Activated naive CD4-positive, alpha-beta T cell treated with anti-CD3 and anti-CD28 coated beads, Interleukin-2, amount 50 U/mL, for 72 hours (primary cell): ENCODE measurements around the gene ZC3H12D. TPM values are rescaled to one million over a fixed set of nuclear protein-coding genes. Genes with fewer than 3 reads are reported as not detected.

Experiments used
- ATAC-seq, 2 donors: fragments of 150-1000 bp; cut with Tn5 transposase; 2 replicates each; pipeline ENCODE4 v1.10.0; 2021; ENCODE audit warnings: mild to moderate bottlenecking in 2 of 2, moderate library complexity in 2 of 2
- DNase-seq, 2 donors: peaks; one replicate each; pipeline ENCODE4 v3.0.0; 2021 to 2022; ENCODE audit warnings: low spot score in 2 of 2
- H3K27ac Mint-ChIP-seq, 2 donors: one replicate each; pipeline ENCODE4 v1.8.0; 2022; ENCODE audit warnings: mild to moderate bottlenecking in 2 of 2, mixed read lengths in 2 of 2
- H3K36me3 Mint-ChIP-seq, 2 donors: one replicate each; pipeline ENCODE4 v1.8.0; 2022; ENCODE audit warnings: mixed read lengths in 2 of 2
- H3K9me3 Mint-ChIP-seq, 2 donors: one replicate each; pipeline ENCODE4 v1.8.0; 2022; ENCODE audit warnings: mixed read lengths in 2 of 2
- total RNA-seq, 2 donors: library from RNA; stranded (reverse); gene quantifications; one replicate each; pipeline ENCODE4 v1.2.3, GENCODE V29; 2022

ZC3H12D gene
- total RNA-seq, 2 donors from 2014 or later: 87.1 to 186 TPM

DNA sequence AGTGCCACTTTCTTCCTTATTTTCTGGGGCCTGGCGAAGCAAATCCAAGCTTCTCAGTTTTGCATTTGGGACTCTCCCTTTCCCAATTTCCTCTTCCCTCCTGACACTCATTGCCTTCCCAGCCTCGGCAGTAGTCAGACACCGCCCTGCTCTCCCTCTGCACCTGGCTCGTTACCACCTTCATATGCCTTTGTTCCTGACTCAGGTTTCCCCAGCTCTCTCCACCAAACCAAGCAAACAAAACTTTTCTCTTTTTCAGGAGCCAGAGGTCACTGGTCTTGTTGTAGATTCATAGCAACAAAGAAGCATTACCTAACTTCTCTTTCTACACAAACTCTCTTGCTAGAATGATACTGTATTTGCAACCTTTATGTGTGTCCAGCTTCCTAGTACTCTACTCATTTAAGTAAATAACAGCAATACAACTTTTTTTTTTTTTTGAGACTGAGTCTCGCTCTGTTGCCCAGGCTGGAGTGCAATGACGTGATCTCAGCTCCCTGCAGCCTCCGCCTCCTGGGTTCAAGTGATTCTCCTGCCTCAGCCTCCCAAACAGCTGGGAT lies 9.0 kb upstream of the ZC3H12D start:
- no peak for ATAC-seq
- peak overlapping the region; percentile 98 to 99 for H3K27ac Mint-ChIP-seq
- peaks cover 9 to 25% of the 10 kb centered on the region in 2 donors for H3K36me3 Mint-ChIP-seq
- H3K9me3 Mint-ChIP-seq: no peaks in the 10 kb centered on the region
- no peak for DNase-seq

DNA sequence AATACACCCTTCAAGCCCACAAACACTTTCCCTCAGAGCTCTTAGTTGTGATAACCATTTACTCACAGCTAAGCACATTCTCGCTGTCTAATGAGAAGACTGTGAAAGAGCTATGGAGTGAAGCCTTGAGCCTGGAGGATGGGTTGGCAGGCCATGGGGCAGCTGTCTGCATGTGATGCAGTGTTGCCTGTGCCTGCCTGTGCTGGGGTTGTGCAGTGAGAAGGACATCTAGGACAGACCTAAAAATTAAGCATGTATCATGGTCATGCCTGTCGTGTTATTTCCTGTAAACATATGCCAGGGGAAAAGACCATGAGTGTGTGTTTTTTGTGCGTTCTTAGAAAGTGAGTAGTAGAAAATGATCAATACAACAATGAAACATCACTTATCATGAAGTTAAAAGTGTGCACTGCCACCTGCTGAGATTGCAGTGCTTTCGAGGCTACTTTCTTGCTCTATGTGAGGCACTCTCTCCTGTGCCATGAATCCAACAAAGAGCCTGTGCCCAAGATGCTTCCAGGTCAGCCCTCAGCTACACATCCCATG lies 8.1 kb upstream of the ZC3H12D start:
- Mint-ChIP-seq H3K9me3 (no peaks in the 10 kb centered on the region), H3K27ac (peak overlapping the region; percentile 98 to 99), H3K36me3 (peaks cover 9 to 26% of the 10 kb centered on the region in 2 donors)
- DNase-seq (no peak), ATAC-seq (no peak)

DNA sequence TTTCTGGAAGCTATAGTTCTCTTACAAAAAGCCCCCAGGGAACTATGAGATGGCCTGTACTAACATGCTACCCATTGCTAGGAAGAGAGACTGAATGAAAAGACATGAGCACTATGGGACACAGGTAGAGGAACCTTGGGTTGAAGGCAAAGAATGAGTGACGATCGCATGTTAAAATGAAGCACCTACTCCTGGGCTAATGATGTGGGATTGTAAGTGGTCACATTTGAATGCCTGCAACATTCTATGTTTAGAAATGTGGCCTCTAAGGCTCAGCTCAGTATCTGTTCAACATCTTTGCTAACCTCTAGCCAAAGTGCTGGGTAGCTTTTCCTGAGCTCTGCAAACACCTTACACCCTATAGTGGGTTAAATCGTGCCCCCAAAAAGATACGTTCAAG lies 5.2 kb upstream of the ZC3H12D start:
- ATAC-seq (no peak), DNase-seq (no peak)
- peaks cover 0 to 5% of the 10 kb centered on the region in 2 donors for H3K9me3 Mint-ChIP-seq
- H3K27ac Mint-ChIP-seq: no peak overlapping the region
- H3K36me3 Mint-ChIP-seq: peaks cover 9 to 35% of the 10 kb centered on the region in 2 donors

DNA sequence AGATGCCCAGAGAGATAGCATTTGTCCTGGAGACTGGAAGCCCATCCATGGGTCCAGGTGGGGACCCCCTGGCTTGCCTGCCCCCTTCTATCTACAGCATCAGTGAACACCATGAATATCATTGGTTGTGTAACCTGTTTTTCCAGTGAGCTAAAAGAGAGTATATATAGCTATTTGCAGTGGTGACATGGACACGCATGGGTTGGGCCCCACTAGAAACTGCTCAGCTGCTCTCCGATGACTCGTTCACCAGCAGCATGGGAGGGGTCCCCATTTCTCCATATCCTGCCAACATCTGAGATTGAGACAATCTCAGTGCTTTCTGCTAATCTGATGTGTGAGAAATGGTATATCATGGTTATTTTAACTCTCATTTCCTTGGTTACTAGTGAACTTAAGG lies 4.0 kb upstream of the ZC3H12D start:
- DNase-seq: no peak
- H3K36me3 Mint-ChIP-seq: peaks cover 12 to 37% of the 10 kb centered on the region in 2 donors
- ATAC-seq: peak in 1 of 2 donors; percentile 19
- H3K9me3 Mint-ChIP-seq: peaks cover 0 to 5% of the 10 kb centered on the region in 2 donors
- H3K27ac Mint-ChIP-seq: peak overlapping the region in 1 of 2 donors; percentile 92

DNA sequence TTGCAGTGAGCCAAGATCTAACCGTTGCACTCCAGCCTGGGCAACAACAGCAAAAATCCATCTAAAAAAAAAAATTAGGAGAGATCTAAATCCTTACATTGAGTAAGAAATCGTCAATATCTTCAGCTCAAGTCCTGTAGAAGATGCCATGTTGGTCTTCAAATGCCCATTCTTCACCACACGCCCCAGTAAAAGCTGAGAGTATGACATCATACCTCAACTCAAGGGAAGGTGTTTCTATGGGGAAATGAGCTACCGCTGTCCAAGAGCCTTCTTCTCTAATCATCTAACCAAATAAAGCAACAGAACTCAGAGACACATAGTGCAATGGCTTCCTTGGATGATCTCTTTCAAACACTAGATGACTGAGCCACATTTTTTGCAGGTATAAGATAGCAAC lies 2.5 kb upstream of the ZC3H12D start:
- ATAC-seq: no peak

DNA sequence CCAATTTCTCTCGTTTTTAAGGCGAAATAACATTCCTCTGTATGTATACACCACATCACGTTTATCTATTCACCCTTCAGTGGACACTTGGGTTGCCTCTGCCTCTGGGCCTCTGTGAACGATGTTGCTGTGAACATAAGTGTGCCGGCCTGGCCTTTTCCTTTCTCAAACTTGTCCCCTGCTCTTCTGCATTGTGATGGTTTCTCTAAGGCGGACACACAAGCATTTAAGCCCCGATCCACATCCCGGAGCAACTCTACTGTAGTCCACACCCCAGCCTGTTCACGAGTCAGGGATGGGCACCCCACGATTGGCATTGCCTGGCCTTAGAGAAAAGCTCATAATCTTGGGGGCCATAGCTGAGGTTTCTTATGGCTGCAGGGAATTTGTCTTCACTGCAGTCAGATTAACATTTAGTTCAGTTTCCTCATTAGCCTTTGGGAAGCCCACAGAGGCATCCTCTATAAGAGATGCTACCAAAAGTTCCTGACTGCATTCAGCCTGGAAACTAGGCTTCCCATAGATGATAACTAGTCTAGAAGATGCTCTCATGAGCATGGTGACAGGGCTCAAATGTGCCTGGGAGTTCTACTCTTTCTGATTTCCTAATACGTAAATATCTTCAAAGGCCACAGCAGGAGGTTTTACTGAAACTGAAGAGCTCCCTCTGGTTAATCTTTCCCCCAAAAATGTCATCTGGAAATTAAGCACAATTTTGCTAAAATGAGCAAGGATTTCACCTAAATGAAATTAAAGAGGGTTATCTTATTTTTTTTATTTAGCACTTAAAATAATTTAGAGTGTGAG lies 762 bp downstream of the ZC3H12D start:
- no peak for DNase-seq
- peaks cover 53 to 78% of the 10 kb centered on the region in 2 donors for H3K36me3 Mint-ChIP-seq

More for the DNA sequence above, 2.5 kb upstream of the ZC3H12D start:
- Mint-ChIP-seq H3K9me3 (peaks cover 0 to 5% of the 10 kb centered on the region in 2 donors), H3K36me3 (peaks cover 24 to 46% of the 10 kb centered on the region in 2 donors), H3K27ac (no peak overlapping the region)
- DNase-seq: no peak

DNA sequence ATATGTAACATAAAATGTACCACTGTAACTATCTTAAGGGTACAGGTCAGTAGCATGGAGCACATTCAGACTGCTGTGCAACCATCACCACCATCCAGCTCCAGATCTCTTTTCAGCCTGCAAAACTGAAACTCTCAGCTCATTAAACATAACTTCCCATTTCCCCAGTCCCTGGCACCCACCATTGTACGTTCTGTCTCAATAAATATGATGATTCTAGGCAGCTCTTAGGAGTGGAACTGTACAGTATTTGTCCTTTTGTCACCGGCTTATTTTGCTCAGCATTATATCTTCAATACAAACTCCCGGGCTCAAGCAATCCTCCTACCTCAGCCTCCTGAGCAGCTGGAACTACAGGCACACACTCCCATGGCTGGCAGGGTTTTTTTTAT lies 1.5 kb downstream of the ZC3H12D start:
- Mint-ChIP-seq H3K36me3 (peaks cover 57 to 82% of the 10 kb centered on the region in 2 donors), H3K9me3 (peaks cover 0 to 5% of the 10 kb centered on the region in 2 donors), H3K27ac (peak overlapping the region; percentile 96 to 100)
- DNase-seq (no peak), ATAC-seq (no peak)

More for the DNA sequence above, 762 bp downstream of the ZC3H12D start:
- Mint-ChIP-seq H3K9me3 (peaks cover 0 to 5% of the 10 kb centered on the region in 2 donors), H3K27ac (peak overlapping the region; percentile 96 to 100)
- ATAC-seq: no peak

DNA sequence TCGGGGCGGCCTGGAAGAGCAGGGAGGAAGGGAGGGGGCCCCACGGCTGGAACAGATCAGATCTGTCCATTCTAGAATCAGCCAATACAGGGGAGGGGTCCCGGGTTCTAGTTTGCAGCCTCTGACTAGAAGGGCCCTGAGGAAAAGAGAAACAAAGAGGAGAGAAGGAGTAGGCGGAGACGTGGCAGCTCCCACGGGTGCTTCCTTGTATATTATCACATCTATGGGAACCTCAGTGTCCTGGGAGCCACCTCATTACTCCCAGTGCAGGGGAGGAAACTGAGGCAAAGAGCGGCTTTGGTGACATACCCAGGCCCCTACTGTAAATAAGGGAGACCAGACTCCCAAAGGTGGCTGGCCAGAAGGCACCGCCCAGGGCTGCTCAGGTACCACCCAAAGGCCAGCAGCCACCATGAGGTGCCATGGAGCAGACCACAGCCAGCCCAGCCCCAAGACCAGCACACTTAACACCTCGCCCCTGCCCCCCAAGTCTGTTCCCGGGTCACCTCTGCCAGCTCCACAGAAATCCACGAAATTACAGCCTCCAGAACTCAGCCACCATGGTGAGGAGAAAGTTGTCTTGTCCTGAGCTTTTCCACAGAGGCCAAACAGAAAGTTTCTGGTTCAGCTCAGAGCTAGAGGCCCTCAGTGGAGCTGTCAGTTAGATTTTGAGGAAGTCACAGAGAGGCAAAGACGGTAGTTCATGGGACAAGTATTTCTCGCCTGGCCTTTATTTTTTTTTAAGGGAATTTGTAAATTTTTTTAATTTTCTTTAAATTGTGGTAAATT lies 2.1 kb downstream of the ZC3H12D start:
- Mint-ChIP-seq H3K27ac (peak overlapping the region; percentile 96 to 100), H3K9me3 (peaks cover 0 to 5% of the 10 kb centered on the region in 2 donors), H3K36me3 (peaks cover 57 to 82% of the 10 kb centered on the region in 2 donors)
- peak in 1 of 2 donors; percentile 40 for DNase-seq
- ATAC-seq: no peak

DNA sequence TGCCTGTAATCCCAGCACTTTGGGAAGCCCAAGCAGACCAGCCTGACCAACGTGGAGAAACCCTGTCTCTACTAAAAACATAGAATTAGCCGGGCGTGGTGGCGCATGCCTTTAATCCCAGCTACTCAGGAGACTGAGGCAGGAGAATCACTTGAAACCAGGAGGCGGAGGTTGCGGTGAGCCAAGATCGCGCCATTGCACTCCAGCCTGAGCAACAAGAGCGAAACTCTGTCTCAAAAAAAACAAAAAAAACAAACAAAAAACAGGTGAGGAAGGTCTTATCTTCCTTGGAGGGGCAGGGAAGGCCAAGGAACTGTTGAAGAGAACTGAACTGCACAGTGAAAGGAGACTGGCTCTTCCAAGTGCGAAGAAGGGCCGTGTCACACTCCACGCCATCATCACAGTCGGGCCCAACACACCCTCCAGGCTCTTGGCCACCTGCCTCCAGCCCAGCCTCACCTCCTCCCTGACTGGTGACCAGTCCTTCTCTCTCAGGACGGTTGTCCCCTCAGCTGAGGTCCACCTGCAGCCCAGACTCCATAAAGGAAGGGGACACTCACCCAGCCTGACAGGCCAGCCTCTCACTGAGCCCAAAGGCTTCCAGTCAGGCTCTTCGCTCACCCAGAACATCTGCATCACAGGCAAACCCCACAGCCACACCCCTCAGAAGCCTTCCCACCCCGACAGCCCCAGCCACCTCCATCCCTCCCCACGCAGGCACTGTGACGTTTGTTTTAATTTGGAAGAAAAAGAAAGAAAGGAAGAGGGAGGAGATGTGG lies 4.1 kb downstream of the ZC3H12D start:
- Mint-ChIP-seq H3K36me3 (peaks cover 57 to 81% of the 10 kb centered on the region in 2 donors), H3K9me3 (no peaks in the 10 kb centered on the region), H3K27ac (peak overlapping the region; percentile 96 to 100)
- no peak for DNase-seq
- ATAC-seq: no peak

DNA sequence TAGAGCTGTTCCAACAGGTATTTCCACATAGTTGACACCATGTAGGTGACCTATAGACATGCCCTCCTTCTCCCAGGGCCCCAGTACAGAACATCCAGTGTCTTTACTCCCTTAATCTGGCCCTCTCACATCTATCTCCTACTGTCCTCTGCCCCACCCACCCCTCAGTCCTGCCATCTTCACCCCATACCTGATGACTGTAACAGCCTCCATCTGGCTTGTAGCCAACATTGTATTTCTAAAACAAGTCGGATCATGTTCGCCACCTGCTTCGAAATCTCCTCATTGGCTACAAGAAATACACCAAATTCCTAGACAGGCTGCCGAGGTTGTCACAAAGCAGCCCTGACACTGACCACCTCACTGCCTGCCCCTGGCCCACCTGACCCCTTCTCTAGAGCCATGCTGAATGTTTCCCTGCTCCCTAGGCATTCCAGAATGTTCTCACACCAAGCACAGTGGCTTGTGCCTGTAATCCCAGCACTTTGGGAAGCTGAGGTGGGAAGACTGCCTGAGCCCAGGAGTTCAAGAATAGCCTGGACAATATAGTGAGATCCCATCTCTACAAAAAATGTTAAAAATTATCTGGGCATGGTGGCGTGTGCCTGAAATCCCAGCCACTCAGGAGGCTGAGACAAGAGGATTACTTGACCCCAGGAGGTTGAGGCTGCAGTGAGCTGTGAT lies 6.0 kb downstream of the ZC3H12D start:
- ATAC-seq: no peak
- no peaks in the 10 kb centered on the region for H3K9me3 Mint-ChIP-seq
- DNase-seq: no peak
- peak overlapping the region; percentile 95 to 96 for H3K27ac Mint-ChIP-seq
- peaks cover 50 to 76% of the 10 kb centered on the region in 2 donors for H3K36me3 Mint-ChIP-seq

DNA sequence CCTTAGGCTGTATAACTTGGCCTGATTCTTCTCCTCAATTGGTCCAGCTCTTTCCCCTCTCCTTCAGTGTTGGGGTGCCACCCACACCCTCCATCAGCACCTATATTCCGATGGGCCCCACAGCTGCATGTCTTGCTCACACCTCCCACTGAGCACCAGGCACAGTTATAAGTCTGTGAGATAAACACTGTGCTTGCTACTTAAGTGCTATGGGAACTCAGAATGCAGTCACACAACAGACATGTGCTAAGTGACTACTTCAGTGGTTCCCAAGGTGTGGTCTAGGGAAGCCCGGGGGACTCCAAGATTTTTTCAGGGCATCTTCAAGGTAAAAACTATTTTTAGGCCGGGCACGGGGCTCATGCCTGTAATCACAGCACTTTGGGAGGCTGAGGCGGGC lies 7.3 kb downstream of the ZC3H12D start:
- Mint-ChIP-seq H3K9me3 (no peaks in the 10 kb centered on the region), H3K36me3 (peaks cover 41 to 76% of the 10 kb centered on the region in 2 donors), H3K27ac (peak overlapping the region; percentile 53 to 96)
- DNase-seq (no peak), ATAC-seq (no peak)

DNA sequence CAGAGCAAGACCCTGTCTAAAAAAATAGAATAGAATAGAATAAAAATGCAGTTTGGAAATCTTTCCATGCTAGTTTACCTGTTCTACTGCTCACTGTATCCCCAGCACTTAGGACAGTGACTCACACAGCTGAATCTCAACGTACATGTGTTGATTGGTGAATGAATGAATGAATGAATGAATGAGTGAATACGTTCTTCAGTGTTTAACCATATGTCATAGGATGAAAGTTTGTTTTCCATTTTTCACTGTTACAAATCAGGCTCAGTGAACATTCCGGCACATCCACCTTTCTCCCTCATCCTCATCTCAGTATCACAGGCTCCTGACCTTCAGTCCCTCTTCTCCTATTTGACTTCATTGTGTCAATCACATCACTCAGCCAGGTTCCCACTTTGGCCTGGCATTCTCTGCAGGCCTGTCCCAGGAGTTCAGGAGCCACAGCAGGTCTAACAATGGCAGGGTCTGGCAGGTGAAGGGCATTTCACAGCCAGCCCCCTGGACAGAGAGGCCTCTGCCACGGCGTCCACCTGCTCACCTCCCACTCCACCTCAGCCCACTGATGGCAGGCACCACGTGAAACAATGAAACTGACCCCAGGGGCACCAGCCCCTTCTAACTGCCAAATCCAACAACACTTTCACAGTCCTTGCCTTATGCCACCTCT lies 7.9 kb downstream of the ZC3H12D start:
- peaks cover 35 to 76% of the 10 kb centered on the region in 2 donors for H3K36me3 Mint-ChIP-seq
- peak overlapping the region; percentile 53 to 96 for H3K27ac Mint-ChIP-seq

DNA sequence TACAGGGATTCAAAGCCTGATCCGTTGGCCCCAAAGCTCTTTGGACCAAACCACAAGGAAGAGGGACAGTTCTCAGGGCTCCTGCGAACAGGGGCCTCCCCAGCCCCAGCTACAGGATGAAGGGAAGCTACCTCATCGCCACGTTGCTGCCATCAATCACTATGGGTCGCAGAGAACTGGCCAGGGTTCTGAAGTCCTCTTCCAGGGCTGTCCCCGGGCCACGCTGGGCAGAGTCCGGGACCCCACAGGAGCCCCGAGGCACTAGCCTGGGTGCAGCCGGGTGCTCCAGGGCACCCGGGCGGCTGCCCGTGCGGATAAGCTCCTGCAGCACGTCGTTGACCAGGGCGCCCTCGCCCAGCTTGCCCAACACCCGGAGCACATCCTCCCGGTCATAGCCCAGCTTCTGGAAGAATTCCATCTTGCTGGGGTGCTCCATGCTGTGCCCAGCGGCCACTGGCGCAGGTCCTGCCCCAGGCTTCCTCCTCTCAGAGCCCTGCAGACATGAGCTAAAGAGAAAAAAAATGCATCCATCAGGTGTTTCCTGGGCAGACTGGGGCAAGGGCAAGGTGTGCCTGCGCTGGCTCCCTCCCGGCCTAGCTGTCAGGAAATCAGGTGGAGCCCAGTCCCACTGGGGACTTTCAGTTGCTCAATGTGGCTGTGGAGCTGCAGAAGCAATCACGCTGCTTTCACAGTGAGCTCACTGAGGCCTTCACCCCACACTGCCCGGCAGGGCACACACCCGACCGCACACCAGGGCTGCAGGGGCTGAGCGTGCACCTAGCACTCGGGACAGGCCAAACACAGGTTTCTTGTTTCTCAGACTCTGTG lies 10.5 kb downstream of the ZC3H12D start:
- peak in 1 of 2 donors; percentile 10 for ATAC-seq
- no peak for DNase-seq
- peaks cover 21 to 62% of the 10 kb centered on the region in 2 donors for H3K36me3 Mint-ChIP-seq
- H3K9me3 Mint-ChIP-seq: no peaks in the 10 kb centered on the region
- peak overlapping the region; percentile 78 to 84 for H3K27ac Mint-ChIP-seq

More for the DNA sequence above, 7.9 kb downstream of the ZC3H12D start:
- DNase-seq (no peak), ATAC-seq (no peak)
- no peaks in the 10 kb centered on the region for H3K9me3 Mint-ChIP-seq
